Fibroblast of skin of right biceps (primary cell): Measurements from ENCODE around the gene MADCAM1.
"Not testable (repeated sequence)": the region's sequence is repeated elsewhere in the genome, so short reads cannot be mapped to it uniquely, and the experiment has no call there.

ENCODE experiments used
- DNase-seq: peaks from one replicate; pipeline ENCODE4 v3.0.0-alpha.2; 2013

The MADCAM1 gene

GRCh38 chr19:496112-496665 lies at the start of gene MADCAM1:
MADCAM1 (plus strand) TSS chr19:496486; CDS start chr19:496500, 14 bp downstream.
- no peak for DNase-seq

GRCh38 chr19:447064-447426 lies 49.2 kb upstream of the MADCAM1 start:
- no peak for DNase-seq

GRCh38 chr19:447816-448560 lies 48.3 kb upstream of the MADCAM1 start:
- DNase-seq = no peak

- DNase-seq = no peak
Observed at GRCh38 chr19:449916-450315, 46.4 kb upstream of the MADCAM1 start.

GRCh38 chr19:450912-451481 lies 45.3 kb upstream of the MADCAM1 start:
- DNase-seq = not testable (repeated sequence)

- no peak for DNase-seq
Observed at GRCh38 chr19:452829-453228, 43.5 kb upstream of the MADCAM1 start.

- DNase-seq = no peak
Observed at GRCh38 chr19:453606-454005, 42.7 kb upstream of the MADCAM1 start.

- no peak for DNase-seq
Observed at GRCh38 chr19:455031-455705, 41.1 kb upstream of the MADCAM1 start.

- DNase-seq = no peak
Observed at GRCh38 chr19:455851-456546, 40.3 kb upstream of the MADCAM1 start.

GRCh38 chr19:456547-457110 lies 39.7 kb upstream of the MADCAM1 start:
- no peak for DNase-seq

GRCh38 chr19:457636-458035 lies 38.6 kb upstream of the MADCAM1 start:
- DNase-seq = no peak

- no peak for DNase-seq
Observed at GRCh38 chr19:458091-459042, 37.9 kb upstream of the MADCAM1 start.

GRCh38 chr19:459724-460511 lies 36.4 kb upstream of the MADCAM1 start:
- DNase-seq = no peak

GRCh38 chr19:460877-461720 lies 35.2 kb upstream of the MADCAM1 start, which contains the start of gene SHC2:
SHC2 (minus strand) TSS chr19:461033; CDS start chr19:460996, 37 bp downstream.
- DNase-seq = no peak

- DNase-seq = no peak
Observed at GRCh38 chr19:461721-462551, 34.4 kb upstream of the MADCAM1 start.

- no peak for DNase-seq
Observed at GRCh38 chr19:463483-464207, 32.6 kb upstream of the MADCAM1 start.

GRCh38 chr19:464208-464545 lies 32.1 kb upstream of the MADCAM1 start:
- DNase-seq = no peak
